SK-N-SH treated with all-trans-retinoic acid at 6 μM for 48 hours (cell line): ENCODE data around the gene TULP1.

Experiments used
- ATAC-seq: fragments of 200-7000 bp; cut with Tn5 transposase; 3 replicates; pipeline ENCODE4 v1.9.1; 2020; ENCODE audit warnings: mild to moderate bottlenecking, moderate library complexity
- ARNTL ChIP-seq: fragments of 450-650 bp; formaldehyde crosslinking; IDR thresholded peaks from 2 replicates; pipeline ENCODE4 v1.5.0; 2020; ENCODE audit warnings: low read depth, mild to moderate bottlenecking, moderate library complexity, borderline replicate concordance
- BACH2 ChIP-seq: fragments of 250-450 bp; sonication (Bioruptor Pico); IDR thresholded peaks from 2 replicates; pipeline ENCODE4 v1.9.0; 2021; ENCODE audit warnings: mild to moderate bottlenecking, borderline replicate concordance
- CSDC2 ChIP-seq: fragments of 250-450 bp; sonication (Bioruptor Pico); IDR thresholded peaks from 2 replicates; pipeline ENCODE4 v1.5.0; 2020; ENCODE audit warnings: mild to moderate bottlenecking, moderate library complexity
- ESRRG ChIP-seq: fragments of 250-450 bp; sonication (Bioruptor Pico); IDR thresholded peaks from 2 replicates; pipeline ENCODE4 v1.6.1; 2021; ENCODE audit warnings: mild to moderate bottlenecking
- GLIS3 ChIP-seq: fragments of 250-450 bp; sonication (Bioruptor Pico); IDR thresholded peaks from 2 replicates; pipeline ENCODE4 v1.5.0; 2020; ENCODE audit warnings: mild to moderate bottlenecking, moderate library complexity
- ISL1 ChIP-seq: fragments of 250-450 bp; sonication (Bioruptor Pico); IDR thresholded peaks from 2 replicates; pipeline ENCODE4 v2.1.2; 2022; ENCODE audit warnings: mild to moderate bottlenecking, moderate library complexity
- OSR1 ChIP-seq: fragments of 250-450 bp; sonication (Bioruptor Pico); IDR thresholded peaks from 2 replicates; pipeline ENCODE4 v1.8.0; 2022; ENCODE audit warnings: moderate library complexity, mild to moderate bottlenecking, inconsistent platforms
- POU6F1 ChIP-seq: fragments of 250-450 bp; sonication (Bioruptor Pico); IDR thresholded peaks from 2 replicates; pipeline ENCODE4 v1.8.0; 2021; ENCODE audit warnings: low read depth, mild to moderate bottlenecking, moderate library complexity, borderline replicate concordance
- PPARA ChIP-seq: fragments of 250-450 bp; sonication (Bioruptor Pico); IDR thresholded peaks from 2 replicates; pipeline ENCODE4 v1.5.0; 2020; ENCODE audit warnings: mild to moderate bottlenecking, borderline replicate concordance
- RARB ChIP-seq: fragments of 250-450 bp; sonication (Bioruptor Pico); IDR thresholded peaks from 2 replicates; pipeline ENCODE4 v1.8.0; 2021; ENCODE audit warnings: mild to moderate bottlenecking, moderate library complexity
- SNAI2 ChIP-seq: fragments of 250-450 bp; sonication (Bioruptor Pico); IDR thresholded peaks from 2 replicates; pipeline ENCODE4 v1.5.0; 2020; ENCODE audit warnings: mild to moderate bottlenecking, moderate library complexity
- TOX ChIP-seq: fragments of 250-450 bp; sonication (Bioruptor Pico); IDR thresholded peaks from 2 replicates; pipeline ENCODE4 v1.8.0; 2021; ENCODE audit warnings: mild to moderate bottlenecking, moderate library complexity, borderline replicate concordance
- TSHZ2 ChIP-seq: fragments of 250-450 bp; sonication (Bioruptor Pico); IDR thresholded peaks from 2 replicates; pipeline ENCODE4 v1.5.0; 2020; ENCODE audit warnings: mild to moderate bottlenecking, moderate library complexity
- ZC3H10 ChIP-seq: fragments of 250-450 bp; sonication (Bioruptor Pico); IDR thresholded peaks from 2 replicates; pipeline ENCODE4 v1.5.1; 2021; ENCODE audit warnings: mild to moderate bottlenecking, moderate library complexity
- ZFP3 ChIP-seq: fragments of 250-450 bp; sonication (Bioruptor Pico); IDR thresholded peaks from 2 replicates; pipeline ENCODE4 v1.5.0; 2020; ENCODE audit warnings: mild to moderate bottlenecking, moderate library complexity
- ZFP30 ChIP-seq: fragments of 450-650 bp; formaldehyde crosslinking; IDR thresholded peaks from 2 replicates; pipeline ENCODE4 v1.5.0; 2022; ENCODE audit warnings: mild to moderate bottlenecking, moderate library complexity
- ZNF565 ChIP-seq: fragments of 450-650 bp; formaldehyde crosslinking; conservative IDR thresholded peaks from 2 replicates; pipeline ENCODE4 v1.5.0; 2020; ENCODE audit warnings: low read depth, mild to moderate bottlenecking, moderate library complexity
- ZNF70 ChIP-seq: fragments of 450-650 bp; formaldehyde crosslinking; IDR thresholded peaks from 2 replicates; pipeline ENCODE4 v1.5.0; 2020; ENCODE audit warnings: mild to moderate bottlenecking, moderate library complexity
- ZNF8 ChIP-seq: fragments of 450-650 bp; formaldehyde crosslinking; IDR thresholded peaks from 2 replicates; pipeline ENCODE4 v1.5.0; 2020; ENCODE audit warnings: mild to moderate bottlenecking, moderate library complexity
- TF ChIP-seq, protein P1 (sequence below): fragments of 250-450 bp; sonication (Bioruptor Pico); IDR thresholded peaks from 2 replicates; pipeline ENCODE4 v1.5.1; 2021; ENCODE audit warnings: mild to moderate bottlenecking, moderate library complexity
- TF ChIP-seq, protein P2 (sequence below): fragments of 250-450 bp; sonication (Bioruptor Pico); IDR thresholded peaks from 2 replicates; pipeline ENCODE4 v1.8.0; 2020; ENCODE audit warnings: mild to moderate bottlenecking, moderate library complexity, borderline replicate concordance
- TF ChIP-seq, protein P3 (sequence below): fragments of 250-450 bp; sonication (Bioruptor Pico); IDR thresholded peaks from 2 replicates; pipeline ENCODE4 v1.5.1; 2020; ENCODE audit warnings: low read depth, mild to moderate bottlenecking, moderate library complexity

Gene TULP1

GRCh38 chr6:35512006-35512405 is 690 bp downstream of the TULP1 start:
- no peak for ATAC-seq
- TF ChIP-seq POU6F1 (CRISPR knock-in tag) (no peak), ZNF8 (CRISPR knock-in tag) (no peak), ESRRG (CRISPR knock-in tag) (no peak), SNAI2 (no peak), ARNTL (no peak), TOX (CRISPR knock-in tag) (no peak), ZFP30 (CRISPR knock-in tag) (no peak), ZNF70 (CRISPR knock-in tag) (no peak), ZNF565 (CRISPR knock-in tag) (no peak), PPARA (CRISPR knock-in tag) (no peak), TSHZ2 (CRISPR knock-in tag) (no peak)
- TF ChIP-seq, protein P1, sequence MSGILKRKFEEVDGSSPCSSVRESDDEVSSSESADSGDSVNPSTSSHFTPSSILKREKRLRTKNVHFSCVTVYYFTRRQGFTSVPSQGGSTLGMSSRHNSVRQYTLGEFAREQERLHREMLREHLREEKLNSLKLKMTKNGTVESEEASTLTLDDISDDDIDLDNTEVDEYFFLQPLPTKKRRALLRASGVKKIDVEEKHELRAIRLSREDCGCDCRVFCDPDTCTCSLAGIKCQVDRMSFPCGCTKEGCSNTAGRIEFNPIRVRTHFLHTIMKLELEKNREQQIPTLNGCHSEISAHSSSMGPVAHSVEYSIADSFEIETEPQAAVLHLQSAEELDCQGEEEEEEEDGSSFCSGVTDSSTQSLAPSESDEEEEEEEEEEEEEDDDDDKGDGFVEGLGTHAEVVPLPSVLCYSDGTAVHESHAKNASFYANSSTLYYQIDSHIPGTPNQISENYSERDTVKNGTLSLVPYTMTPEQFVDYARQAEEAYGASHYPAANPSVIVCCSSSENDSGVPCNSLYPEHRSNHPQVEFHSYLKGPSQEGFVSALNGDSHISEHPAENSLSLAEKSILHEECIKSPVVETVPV (CRISPR knock-in tag), result no peak
- TF ChIP-seq, protein P2, sequence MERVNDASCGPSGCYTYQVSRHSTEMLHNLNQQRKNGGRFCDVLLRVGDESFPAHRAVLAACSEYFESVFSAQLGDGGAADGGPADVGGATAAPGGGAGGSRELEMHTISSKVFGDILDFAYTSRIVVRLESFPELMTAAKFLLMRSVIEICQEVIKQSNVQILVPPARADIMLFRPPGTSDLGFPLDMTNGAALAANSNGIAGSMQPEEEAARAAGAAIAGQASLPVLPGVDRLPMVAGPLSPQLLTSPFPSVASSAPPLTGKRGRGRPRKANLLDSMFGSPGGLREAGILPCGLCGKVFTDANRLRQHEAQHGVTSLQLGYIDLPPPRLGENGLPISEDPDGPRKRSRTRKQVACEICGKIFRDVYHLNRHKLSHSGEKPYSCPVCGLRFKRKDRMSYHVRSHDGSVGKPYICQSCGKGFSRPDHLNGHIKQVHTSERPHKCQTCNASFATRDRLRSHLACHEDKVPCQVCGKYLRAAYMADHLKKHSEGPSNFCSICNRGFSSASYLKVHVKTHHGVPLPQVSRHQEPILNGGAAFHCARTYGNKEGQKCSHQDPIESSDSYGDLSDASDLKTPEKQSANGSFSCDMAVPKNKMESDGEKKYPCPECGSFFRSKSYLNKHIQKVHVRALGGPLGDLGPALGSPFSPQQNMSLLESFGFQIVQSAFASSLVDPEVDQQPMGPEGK (CRISPR knock-in tag), result no peak

- TF ChIP-seq ISL1 (no peak), ZC3H10 (CRISPR knock-in tag) (no peak), ZNF70 (CRISPR knock-in tag) (no peak), GLIS3 (CRISPR knock-in tag) (no peak)
- ATAC-seq, result no peak
Observed at GRCh38 chr6:35511562-35511941, 1.1 kb downstream of the TULP1 start.

- no peak for ATAC-seq
- TF ChIP-seq, protein P1 (CRISPR knock-in tag), result no peak
- TF ChIP-seq, protein P3, sequence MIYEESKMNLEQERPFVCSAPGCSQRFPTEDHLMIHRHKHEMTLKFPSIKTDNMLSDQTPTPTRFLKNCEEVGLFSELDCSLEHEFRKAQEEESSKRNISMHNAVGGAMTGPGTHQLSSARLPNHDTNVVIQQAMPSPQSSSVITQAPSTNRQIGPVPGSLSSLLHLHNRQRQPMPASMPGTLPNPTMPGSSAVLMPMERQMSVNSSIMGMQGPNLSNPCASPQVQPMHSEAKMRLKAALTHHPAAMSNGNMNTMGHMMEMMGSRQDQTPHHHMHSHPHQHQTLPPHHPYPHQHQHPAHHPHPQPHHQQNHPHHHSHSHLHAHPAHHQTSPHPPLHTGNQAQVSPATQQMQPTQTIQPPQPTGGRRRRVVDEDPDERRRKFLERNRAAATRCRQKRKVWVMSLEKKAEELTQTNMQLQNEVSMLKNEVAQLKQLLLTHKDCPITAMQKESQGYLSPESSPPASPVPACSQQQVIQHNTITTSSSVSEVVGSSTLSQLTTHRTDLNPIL (CRISPR knock-in tag), result no peak
- TF ChIP-seq PPARA (CRISPR knock-in tag) (no peak), TOX (CRISPR knock-in tag) (no peak), ESRRG (CRISPR knock-in tag) (no peak), ARNTL (no peak), RARB (CRISPR knock-in tag) (no peak), ZFP30 (CRISPR knock-in tag) (no peak), SNAI2 (no peak), ZNF70 (CRISPR knock-in tag) (no peak), CSDC2 (CRISPR knock-in tag) (no peak), GLIS3 (CRISPR knock-in tag) (no peak), ZC3H10 (CRISPR knock-in tag) (no peak), ZNF565 (CRISPR knock-in tag) (no peak), BACH2 (CRISPR knock-in tag) (no peak), OSR1 (CRISPR knock-in tag) (no peak), POU6F1 (CRISPR knock-in tag) (no peak), ZFP3 (CRISPR knock-in tag) (no peak)
Observed at GRCh38 chr6:35510916-35511561, 1.7 kb downstream of the TULP1 start.
